Endothelial cell of umbilical vein (primary cell): ENCODE data around the gene TNFRSF11A.

Experiments used
- EZH2 ChIP-seq: IDR thresholded peaks from 2 replicates; pipeline ENCODE4 v1.6.1; 2012; ENCODE audit warnings: borderline replicate concordance, low read depth, mild to moderate bottlenecking, moderate library complexity, low read length, inconsistent platforms; ENCODE audit not compliant: severe bottlenecking
- FOS ChIP-seq: IDR thresholded peaks from 2 replicates; pipeline ENCODE4 v1.6.1; 2011; ENCODE audit warnings: mild to moderate bottlenecking, low read length, moderate library complexity, borderline replicate concordance; ENCODE audit not compliant: insufficient read depth
- GATA2 ChIP-seq: IDR thresholded peaks from 2 replicates; pipeline ENCODE4 v1.7.0; 2011; ENCODE audit warnings: low read depth, mild to moderate bottlenecking, moderate library complexity, mixed read lengths, low read length; ENCODE audit not compliant: insufficient read length, insufficient read depth
- JUN ChIP-seq: IDR thresholded peaks from 2 replicates; pipeline ENCODE4 v1.6.1; 2011; ENCODE audit warnings: borderline replicate concordance, low read depth; ENCODE audit not compliant: insufficient read length, insufficient read depth
- MAX ChIP-seq: IDR thresholded peaks from 2 replicates; pipeline ENCODE4 v1.6.1; 2011; ENCODE audit not compliant: insufficient read depth, insufficient read length
- MYC ChIP-seq: IDR thresholded peaks from one replicate; pipeline ENCODE4 v1.6.1; 2011; ENCODE audit warnings: mild to moderate bottlenecking, low read depth, low read length
- POLR2A ChIP-seq: IDR thresholded peaks from 2 replicates; pipeline ENCODE4 v1.6.1; 2012; ENCODE audit warnings: low read depth, mild to moderate bottlenecking, control low read depth, low read length
- POLR2AphosphoS5 ChIP-seq: IDR thresholded peaks from 2 replicates; pipeline ENCODE4 v1.6.1; 2012; ENCODE audit warnings: low read depth, mild to moderate bottlenecking, control low read depth, low read length, moderate library complexity; ENCODE audit not compliant: insufficient read depth
- TF ChIP-seq, protein P1 (sequence below), 2 donors: IDR thresholded peaks; 1 replicate in 1 of 2; 2 replicates in 1 of 2; pipeline ENCODE4 v1.5.1; 2011; ENCODE audit warnings: low read length in 2 of 2, mild to moderate bottlenecking in 2 of 2, moderate library complexity in 2 of 2, control low read depth in 1 of 2, inconsistent platforms in 1 of 2, low read depth in 1 of 2; ENCODE audit not compliant: insufficient read depth in 1 of 2; ENCODE audit errors: extremely low read depth in 1 of 2

- TF ChIP-seq EZH2, result no peak
- TF ChIP-seq, protein P1, sequence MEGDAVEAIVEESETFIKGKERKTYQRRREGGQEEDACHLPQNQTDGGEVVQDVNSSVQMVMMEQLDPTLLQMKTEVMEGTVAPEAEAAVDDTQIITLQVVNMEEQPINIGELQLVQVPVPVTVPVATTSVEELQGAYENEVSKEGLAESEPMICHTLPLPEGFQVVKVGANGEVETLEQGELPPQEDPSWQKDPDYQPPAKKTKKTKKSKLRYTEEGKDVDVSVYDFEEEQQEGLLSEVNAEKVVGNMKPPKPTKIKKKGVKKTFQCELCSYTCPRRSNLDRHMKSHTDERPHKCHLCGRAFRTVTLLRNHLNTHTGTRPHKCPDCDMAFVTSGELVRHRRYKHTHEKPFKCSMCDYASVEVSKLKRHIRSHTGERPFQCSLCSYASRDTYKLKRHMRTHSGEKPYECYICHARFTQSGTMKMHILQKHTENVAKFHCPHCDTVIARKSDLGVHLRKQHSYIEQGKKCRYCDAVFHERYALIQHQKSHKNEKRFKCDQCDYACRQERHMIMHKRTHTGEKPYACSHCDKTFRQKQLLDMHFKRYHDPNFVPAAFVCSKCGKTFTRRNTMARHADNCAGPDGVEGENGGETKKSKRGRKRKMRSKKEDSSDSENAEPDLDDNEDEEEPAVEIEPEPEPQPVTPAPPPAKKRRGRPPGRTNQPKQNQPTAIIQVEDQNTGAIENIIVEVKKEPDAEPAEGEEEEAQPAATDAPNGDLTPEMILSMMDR (IDR thresholded peaks at IDR 0.05; ENCODE audit: extremely low read depth in 1 of 2, insufficient read depth in 1 of 2, low read depth in 1 of 2, low read length in 2 of 2), result no peak
- no peak for TF ChIP-seq POLR2A
- no peak for TF ChIP-seq MAX
- TF ChIP-seq POLR2AphosphoS5, result no peak
- TF ChIP-seq JUN, result no peak
- no peak for TF ChIP-seq GATA2
- no peak for TF ChIP-seq MYC
- no peak for TF ChIP-seq FOS
Observed at GRCh38 chr18:62288665-62289008, 36.5 kb upstream of the TNFRSF11A start.
